ENCODE results near the gene OSBP2. TPM values are rescaled to one million over a fixed set of nuclear protein-coding genes. Genes with fewer than 3 reads are reported as not detected.

Gene OSBP2
- total RNA-seq, 2 experiments from 2014 or later: 1.2 to 1.6 TPM

GRCh38 chr22:30824711-30825110, 130.0 kb downstream of the OSBP2 start:
- CTCF ChIA-PET: no interaction called here
- peaks cover 59% of the 10 kb centered on the region for H3K27me3 Mint-ChIP-seq

GRCh38 chr22:30825711-30826505, 131.2 kb downstream of the OSBP2 start:
- DNase-seq: no peak
- Mint-ChIP-seq H3K27ac (no peak overlapping the region), H3K36me3 (ENCODE audit: low read depth) (no peaks in the 10 kb centered on the region), H3K4me1 (ENCODE audit: low read depth) (peaks cover 11% of the 10 kb centered on the region), H3K9me3 (no peaks in the 10 kb centered on the region), H3K27me3 (peaks cover 51% of the 10 kb centered on the region), H3K4me3 (no peak overlapping the region)
- Histone ChIP-seq H3K4me3 (ENCODE audit: low read length) (no peak overlapping the region), H3K27me3 (ENCODE audit: control insufficient read depth in 1 of 2, insufficient read depth in 2 of 2, low read length in 2 of 2) (peaks cover 26 to 42% of the 10 kb centered on the region in 2 experiments), H3K27ac (ENCODE audit: low read depth in 1 of 2, low read length in 2 of 2) (no peak overlapping the region), H3K4me1 (ENCODE audit: insufficient read depth, low read length) (peaks cover 11% of the 10 kb centered on the region), H3K36me3 (ENCODE audit: insufficient read depth, low read length) (no peaks in the 10 kb centered on the region), H3K9me3 (ENCODE audit: control insufficient read depth in 1 of 2, insufficient read depth in 1 of 2, low read length in 2 of 2) (peaks cover 0 to 10% of the 10 kb centered on the region in 2 experiments)
- no peak for ATAC-seq (ENCODE audit: poor library complexity)
- intact Hi-C loops (cut with DNase I, micrococcal nuclease): no loop called here
- no peak for TF ChIP-seq CTCF (IDR thresholded peaks at IDR 0.05)
- ChIA-PET CTCF (no interaction called here), POLR2A (no interaction called here)

More at GRCh38 chr22:30824711-30825110, 130.0 kb downstream of the OSBP2 start:
- peaks cover 34 to 49% of the 10 kb centered on the region in 2 experiments for H3K27me3 ChIP-seq (ENCODE audit: control insufficient read depth in 1 of 2, insufficient read depth in 2 of 2, low read length in 2 of 2)
- peaks cover 0 to 10% of the 10 kb centered on the region in 2 experiments for H3K9me3 ChIP-seq (ENCODE audit: control insufficient read depth in 1 of 2, insufficient read depth in 1 of 2, low read length in 2 of 2)
- H3K4me3 ChIP-seq (ENCODE audit: low read length): no peak overlapping the region
- Mint-ChIP-seq H3K36me3 (ENCODE audit: low read depth) (no peaks in the 10 kb centered on the region), H3K4me3 (no peak overlapping the region), H3K27ac (no peak overlapping the region), H3K4me1 (ENCODE audit: low read depth) (peaks cover 13% of the 10 kb centered on the region), H3K9me3 (no peaks in the 10 kb centered on the region)
- POLR2A ChIA-PET: no interaction called here
- DNase-seq (no peak), ATAC-seq (ENCODE audit: poor library complexity) (no peak)
- no peaks in the 10 kb centered on the region for H3K36me3 ChIP-seq (ENCODE audit: insufficient read depth, low read length)
- intact Hi-C loops (cut with DNase I, micrococcal nuclease): no loop called here
- H3K4me1 ChIP-seq (ENCODE audit: insufficient read depth, low read length): peaks cover 11% of the 10 kb centered on the region
- H3K27ac ChIP-seq (ENCODE audit: low read depth in 1 of 2, low read length in 2 of 2): no peak overlapping the region
- TF ChIP-seq CTCF (IDR thresholded peaks at IDR 0.05): no peak

GRCh38 chr22:30826670-30827355, 132.1 kb downstream of the OSBP2 start:
- Histone ChIP-seq H3K4me1 (ENCODE audit: insufficient read depth, low read length) (peaks cover 11% of the 10 kb centered on the region), H3K27me3 (ENCODE audit: control insufficient read depth in 1 of 2, insufficient read depth in 2 of 2, low read length in 2 of 2) (peaks cover 18 to 33% of the 10 kb centered on the region in 2 experiments), H3K27ac (ENCODE audit: low read depth in 1 of 2, low read length in 2 of 2) (no peak overlapping the region), H3K36me3 (ENCODE audit: insufficient read depth, low read length) (no peaks in the 10 kb centered on the region), H3K9me3 (ENCODE audit: control insufficient read depth in 1 of 2, insufficient read depth in 1 of 2, low read length in 2 of 2) (peaks cover 0 to 8% of the 10 kb centered on the region in 2 experiments), H3K4me3 (ENCODE audit: low read length) (no peak overlapping the region)
- Mint-ChIP-seq H3K27me3 (peaks cover 44% of the 10 kb centered on the region), H3K36me3 (ENCODE audit: low read depth) (no peaks in the 10 kb centered on the region), H3K27ac (no peak overlapping the region), H3K4me1 (ENCODE audit: low read depth) (peaks cover 6% of the 10 kb centered on the region), H3K4me3 (no peak overlapping the region), H3K9me3 (no peaks in the 10 kb centered on the region)
- intact Hi-C loops (cut with DNase I, micrococcal nuclease): no loop called here
- TF ChIP-seq CTCF (IDR thresholded peaks at IDR 0.05): no peak
- no peak for ATAC-seq (ENCODE audit: poor library complexity)
- DNase-seq: no peak
- POLR2A ChIA-PET: no interaction called here
- CTCF ChIA-PET: no interaction called here
